ENCODE results near the gene OR6C74.

The OR6C74 gene

DNA sequence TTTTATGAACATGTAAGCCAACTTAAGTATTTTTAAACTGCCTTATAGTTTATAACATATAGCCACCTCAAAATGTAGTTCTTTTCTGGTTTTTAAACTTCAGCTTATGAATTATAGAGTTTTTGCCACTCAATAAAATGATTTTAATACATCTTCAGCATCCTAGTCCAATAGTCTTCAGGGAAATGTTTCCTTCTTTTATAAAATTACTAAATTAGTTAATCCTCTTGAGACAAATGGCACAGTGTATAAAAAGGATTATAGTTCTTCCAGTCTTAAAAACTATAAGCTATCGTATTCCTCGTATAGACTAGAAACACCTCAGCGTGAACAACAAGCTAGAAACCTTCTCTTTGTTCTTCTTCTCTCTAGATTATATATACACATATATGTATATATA lies at the start of gene OR6C74:
Gene OR6C74 (plus strand): TSS at position 301 of the 400 bp plus-strand sequence. CDS start 2,679 bp downstream, outside the sequence.
- no peak for DNase-seq (ENCODE audit: low read depth)

DNA sequence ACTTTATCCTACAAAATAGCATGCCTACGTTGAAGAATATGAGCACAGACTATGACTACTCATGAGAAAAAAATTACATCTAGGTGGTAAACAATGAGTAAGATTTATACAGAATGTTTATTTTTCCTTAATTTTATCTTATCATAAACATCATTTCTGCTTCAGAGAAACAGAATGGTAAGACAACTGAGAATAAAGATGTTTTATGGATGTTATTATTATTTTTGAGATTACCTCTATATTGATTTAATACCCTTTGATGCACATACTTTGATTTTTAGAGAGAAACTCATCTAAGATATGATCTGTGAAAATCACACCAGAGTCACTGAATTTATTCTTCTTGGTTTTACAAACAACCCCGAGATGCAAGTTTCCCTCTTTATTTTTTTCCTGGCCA lies 23.7 kb upstream of the OR6C74 start, which contains the start of gene OR10A7:
Gene OR10A7 (plus strand): TSS at position 301 of the 400 bp plus-strand sequence. CDS start 0 bp downstream, at position 301.
- no peak for DNase-seq (ENCODE audit: low read depth)

DNA sequence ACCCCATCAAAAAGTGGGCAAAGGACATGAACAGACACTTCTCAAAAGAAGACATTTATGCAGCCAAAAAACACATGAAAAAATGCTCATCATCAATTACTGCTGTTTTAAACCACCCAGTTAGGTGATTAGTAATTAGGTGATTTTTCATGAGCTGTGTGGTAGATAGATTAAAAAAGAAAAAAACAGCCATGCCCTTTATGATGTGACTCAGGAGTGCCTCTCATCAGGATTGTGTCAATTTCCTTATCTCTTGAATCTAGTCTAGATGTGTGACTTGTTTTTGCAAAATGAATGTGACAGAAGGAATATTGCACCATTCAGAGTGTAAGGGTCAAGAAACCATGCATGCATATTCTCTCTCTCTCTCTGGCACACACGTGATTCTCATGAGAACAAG lies 17.9 kb upstream of the OR6C74 start:
- DNase-seq (ENCODE audit: low read depth) = no peak

- no peak for DNase-seq (ENCODE audit: low read depth)
These were observed 16.8 kb upstream of the OR6C74 start for GRCh38 chr12:55227643-55228042.

GRCh38 chr12:55246159-55246558 lies 1.8 kb downstream of the OR6C74 start:
- no peak for DNase-seq (ENCODE audit: low read depth)

DNA sequence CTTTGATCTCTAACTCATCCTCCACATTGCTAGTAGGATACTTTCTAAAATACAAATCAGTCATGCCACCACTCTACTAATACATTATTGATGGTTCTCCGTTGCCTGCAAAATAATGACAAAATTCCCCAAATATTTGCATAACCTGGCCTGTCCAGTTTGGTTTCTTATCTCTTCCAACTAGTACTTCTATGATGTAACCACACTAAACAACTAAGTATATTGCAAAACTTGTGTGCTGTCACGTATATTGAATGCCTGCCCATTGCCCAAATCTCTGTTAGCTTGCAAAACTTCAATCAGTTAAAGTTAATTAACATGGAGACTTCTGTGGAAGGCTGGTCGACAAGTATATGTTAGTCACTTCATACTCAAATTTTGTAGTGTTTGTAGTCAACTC lies 6.5 kb downstream of the OR6C74 start:
- no peak for DNase-seq (ENCODE audit: low read depth)

DNA sequence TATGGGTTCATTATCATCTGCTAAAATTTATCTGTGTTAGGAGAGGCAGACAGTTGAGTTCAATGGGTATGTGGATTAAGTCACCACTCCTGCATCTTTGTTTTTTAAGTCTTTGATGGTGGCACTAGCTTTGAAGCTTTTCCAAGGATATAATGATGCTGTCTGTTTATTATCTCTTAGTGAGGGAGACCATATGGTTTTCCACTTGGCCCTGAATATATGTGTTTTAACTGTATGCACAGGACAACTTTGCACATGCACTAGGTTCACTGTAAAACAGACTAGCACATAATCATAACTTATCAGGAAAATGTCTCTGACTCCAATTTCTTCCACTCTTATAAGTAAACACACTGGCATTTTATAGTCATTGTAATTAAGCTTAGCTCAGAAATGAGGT lies 8.9 kb downstream of the OR6C74 start:
- no peak for DNase-seq (ENCODE audit: low read depth)

GRCh38 chr12:55256831-55257230 lies 12.4 kb downstream of the OR6C74 start:
- no peak for DNase-seq (ENCODE audit: low read depth)

DNA sequence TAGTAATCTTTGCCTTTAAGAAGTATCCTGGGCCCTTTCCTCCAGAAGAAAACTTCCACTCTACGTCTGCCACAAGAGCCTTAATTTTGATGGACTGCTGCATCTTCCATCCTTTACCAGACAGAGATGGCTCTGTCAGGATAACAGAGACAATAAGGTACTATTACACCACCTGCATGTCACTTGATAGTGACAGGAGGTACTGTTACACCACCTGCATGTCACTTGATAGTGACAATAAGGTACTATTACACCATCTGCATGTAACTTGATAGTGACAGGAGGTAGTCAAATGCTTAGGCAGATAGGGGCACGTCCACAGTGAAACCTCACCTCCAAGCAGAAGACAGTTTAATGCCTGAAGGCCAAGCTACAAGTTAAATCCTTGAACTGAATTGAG lies 13.9 kb downstream of the OR6C74 start:
- DNase-seq (ENCODE audit: low read depth) = no peak

- DNase-seq (ENCODE audit: low read depth) = no peak
These were observed 36.6 kb downstream of the OR6C74 start for GRCh38 chr12:55280991-55281390.

DNA sequence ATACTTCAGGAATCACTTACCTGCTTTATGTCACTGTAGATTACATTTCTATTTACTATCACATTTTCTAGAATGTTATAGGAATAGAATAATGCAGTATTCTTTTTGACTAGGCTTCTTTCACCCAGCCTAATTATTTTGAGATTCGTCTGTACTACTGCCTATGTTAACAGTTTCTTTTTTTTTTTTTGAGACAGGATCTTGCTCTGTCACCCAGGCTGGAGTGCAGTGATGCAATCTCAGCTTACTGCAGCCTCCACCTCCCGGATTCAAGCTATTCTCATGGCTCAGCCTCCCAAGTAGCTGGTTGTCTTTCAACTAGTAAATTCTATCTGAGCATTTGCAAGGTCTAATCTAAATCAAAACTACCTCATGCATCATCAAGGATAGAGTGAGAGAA lies 45.6 kb downstream of the OR6C74 start:
- no peak for DNase-seq (ENCODE audit: low read depth)
